Activated CD8-positive, alpha-beta memory T cell treated with anti-CD3 and anti-CD28 coated beads for 4 hours (primary cell): ENCODE data around the gene AATF.
"Not testable (repeated sequence)": the region's sequence is repeated elsewhere in the genome, so short reads cannot be mapped to it uniquely, and the experiment has no call there.

Experiments used
- DNase-seq, 2 donors: peaks; one replicate each; pipeline ENCODE4 v3.0.0-alpha.2; 2020; ENCODE audit warnings: low read depth in 2 of 2

Gene AATF

DNA sequence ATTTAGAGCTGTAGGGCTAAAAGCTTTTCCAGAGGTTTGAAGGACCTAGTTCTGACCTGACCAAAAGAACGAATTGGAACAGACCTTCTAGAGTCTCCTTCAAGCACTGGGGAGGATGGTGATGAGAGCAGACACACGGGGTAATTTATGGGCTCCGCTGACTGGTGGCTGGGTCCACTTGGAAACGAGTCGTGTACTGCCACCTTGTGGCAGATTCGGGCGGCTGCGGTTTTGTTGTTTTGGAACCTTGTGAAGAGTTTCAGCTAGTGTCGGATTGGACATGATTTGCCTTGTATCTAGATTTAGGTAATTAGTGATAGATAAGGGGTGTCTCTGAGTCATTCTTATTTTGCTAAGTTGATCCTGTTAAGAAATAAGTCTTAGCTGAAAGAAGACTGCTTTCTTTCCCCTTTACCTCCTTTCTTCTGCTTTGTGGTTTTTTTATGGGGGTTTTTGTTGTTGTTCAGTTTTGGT is 98.9 kb downstream of the AATF start:
- peak; percentile 56 to 68 for DNase-seq

DNA sequence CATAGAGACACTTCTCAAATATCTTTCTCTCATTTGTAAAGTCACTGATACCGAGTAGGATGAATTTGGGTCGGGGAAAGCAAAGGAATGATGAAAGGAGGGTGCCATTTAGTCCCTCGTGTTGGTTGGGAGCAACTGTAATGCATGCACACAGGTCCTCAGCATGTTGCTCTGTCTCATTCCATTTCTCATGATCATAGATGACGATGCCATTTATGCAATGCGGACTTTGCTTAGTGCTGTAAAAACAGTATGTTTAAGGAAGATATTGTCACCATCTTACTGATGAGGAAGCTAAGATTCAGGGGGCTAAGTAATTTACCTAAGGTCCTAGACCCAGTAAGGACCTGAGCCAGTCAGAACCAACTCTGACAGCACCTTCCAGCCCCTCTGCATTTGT is 100.1 kb downstream of the AATF start:
- no peak for DNase-seq

DNA sequence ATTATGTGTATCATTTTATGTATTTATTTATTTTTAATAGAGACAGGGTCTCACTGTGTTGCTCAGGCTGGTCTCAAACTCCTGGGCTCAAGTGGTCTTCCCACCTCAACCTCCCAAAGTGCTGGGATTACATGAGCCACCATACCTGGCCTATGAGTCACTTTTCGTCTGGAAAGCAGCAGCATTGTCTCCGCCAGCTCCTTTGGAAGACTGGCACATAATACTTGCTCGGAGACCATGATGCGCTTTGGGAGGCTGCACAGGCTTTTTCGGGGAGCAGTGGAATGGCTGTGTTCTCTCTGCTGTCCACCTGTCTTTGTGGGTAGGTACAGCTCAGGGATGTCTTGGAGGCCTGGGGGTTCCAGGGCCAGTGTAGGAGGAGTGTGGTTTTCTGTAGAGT is 102.2 kb downstream of the AATF start:
- DNase-seq: no peak

DNA sequence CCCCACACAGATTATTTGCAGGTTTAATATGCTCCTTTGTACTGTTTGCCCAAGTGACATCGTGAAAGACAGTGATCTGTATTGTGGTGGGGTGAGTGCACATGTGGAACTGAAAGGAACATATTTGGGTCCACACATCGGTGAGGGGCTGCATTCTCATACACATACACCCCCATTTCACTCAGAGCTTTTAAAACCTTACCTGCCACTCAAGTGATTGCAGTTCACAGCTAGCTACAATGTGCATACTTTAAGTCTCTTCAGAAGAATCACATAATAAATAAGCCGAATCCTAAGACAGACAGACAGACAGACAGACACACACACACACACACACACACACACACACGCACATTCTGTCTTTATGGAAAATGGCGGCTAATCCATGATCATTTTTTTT is 102.6 kb downstream of the AATF start:
- DNase-seq: no peak

DNA sequence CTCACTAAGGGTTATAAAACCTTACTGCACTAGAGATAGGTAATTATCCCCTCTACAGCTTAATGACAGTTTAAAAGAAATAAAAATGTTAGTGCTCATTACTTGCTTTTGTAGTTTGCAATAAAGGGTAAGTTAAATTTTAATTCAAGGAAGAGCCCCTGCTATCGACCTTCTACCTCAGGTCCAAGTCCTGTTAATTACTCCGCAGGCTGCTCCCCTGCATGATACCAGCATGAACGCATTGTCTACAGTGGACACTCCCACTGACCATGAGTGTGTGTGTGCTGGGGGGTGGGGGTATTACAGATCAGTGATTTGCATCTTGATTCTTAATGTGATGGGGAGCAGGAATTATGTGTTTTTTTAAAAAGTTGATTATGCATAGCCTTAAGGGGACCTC is 103.1 kb downstream of the AATF start:
- no peak for DNase-seq

DNA sequence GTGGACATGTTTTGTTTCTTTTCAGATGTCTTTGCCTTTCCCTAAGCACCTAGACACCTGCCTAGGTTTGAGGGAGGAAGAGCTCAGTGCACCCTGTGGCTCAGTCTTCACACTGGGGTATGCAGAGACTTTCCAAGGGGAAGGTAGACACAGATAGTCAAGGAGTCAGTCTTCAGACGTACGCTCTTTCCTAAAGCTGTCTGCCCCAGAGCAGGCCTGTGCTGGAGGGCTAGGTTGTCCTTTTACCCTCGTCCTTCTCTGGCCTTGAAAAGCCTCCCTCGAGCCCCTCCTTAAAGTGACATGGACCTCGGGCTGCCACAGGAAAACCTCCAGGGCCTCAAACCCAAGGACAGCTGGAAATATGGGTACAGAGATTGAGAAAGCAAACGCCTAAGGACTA is 103.7 kb downstream of the AATF start:
- no peak for DNase-seq

DNA sequence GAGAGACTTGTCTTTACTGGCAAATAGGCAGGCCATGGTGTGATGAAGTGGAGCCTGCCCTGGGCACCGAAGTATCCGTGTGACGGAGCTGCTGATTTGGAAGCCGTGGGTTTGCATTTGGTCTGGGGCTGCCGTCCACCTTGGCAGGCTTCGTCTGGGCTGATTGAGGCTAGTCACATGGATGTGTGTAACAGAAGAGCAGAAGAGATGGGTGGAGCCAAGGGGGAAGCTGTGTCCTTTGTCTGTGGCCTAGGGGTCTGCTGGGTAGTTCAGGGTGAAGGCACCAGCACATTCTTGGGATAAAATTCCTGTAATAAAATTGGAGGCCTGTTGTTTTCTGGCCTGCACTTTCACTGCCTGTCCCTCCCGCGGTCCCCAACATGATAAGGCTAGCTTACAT is 106.1 kb downstream of the AATF start:
- DNase-seq: no peak

DNA sequence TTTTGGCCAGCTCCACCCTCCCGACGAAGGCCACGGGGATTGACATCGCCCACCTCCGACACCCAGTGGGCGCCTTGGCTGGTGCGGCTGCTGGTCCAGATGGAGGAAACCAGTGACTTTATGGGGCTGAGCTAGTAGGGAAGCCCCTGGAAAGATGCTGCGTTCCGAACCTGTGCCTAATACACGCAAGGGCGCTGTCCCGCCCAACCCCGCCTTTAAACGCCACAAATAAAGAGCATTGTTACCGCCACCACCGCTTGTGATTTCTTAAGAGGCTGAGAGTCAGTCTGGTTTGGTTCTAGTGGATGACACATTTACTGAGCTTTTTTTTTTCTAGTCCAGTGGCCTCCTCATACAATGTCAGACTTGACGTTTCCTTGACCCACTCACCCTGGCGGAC is 107.9 kb downstream of the AATF start:
- no peak for DNase-seq

DNA sequence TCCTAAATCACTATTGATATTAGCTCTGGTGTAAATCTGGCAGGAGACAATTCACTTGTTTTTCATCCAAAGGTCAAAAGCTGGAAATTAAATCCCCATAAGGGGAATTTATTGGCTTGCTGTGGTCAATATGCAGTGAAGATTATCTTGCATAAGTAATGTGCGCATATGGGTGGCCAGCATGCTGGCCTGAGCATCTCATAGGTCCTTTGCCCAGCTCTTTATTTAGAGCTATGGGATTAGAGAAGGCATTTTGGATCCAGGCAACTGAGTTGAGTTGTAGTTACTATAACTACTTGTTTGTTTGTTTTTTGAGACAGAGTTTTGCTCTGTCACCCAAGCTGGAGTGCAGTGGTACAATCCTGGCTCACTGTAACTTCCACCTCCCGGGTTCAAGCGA is 110.7 kb downstream of the AATF start:
- DNase-seq: no peak

DNA sequence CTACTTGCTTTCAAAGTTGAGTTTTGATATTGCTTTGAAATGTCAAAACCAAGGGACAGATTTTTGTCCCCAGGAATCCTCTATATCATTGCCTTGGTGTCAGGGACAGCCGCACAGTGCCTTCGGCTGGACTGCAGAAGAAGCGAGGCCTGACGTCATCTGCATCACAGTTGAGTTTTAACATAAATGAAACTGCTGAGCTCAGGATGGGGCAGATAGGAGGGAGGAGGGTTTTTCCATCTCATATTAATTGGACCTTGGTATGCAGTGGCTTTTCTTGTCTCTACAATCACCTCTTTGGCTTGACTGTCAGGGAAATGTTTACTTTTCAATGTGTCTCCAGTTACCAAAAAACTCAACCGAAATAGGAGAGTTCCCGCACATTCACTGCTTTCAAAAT is 111.3 kb downstream of the AATF start:
- DNase-seq: no peak

DNA sequence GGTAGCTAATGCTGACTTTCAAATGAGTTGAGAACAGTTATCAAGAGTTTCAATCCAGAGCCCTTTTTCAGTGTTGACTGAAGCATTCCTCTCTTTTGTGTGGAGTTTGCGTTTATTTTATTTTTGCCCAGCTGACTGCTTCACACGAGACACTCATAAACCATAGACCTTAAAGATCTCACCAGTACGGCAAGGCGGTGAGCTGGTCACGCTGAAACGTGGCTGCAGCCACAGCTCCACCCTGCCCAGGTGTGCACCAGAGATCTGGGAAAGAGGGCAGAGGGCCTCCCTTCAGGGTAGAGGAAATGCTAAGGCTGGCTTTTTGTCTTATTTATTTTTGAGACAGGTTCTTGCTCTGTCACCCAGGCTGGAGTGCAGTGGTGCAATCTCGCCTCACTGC is 112.2 kb downstream of the AATF start:
- no peak for DNase-seq

DNA sequence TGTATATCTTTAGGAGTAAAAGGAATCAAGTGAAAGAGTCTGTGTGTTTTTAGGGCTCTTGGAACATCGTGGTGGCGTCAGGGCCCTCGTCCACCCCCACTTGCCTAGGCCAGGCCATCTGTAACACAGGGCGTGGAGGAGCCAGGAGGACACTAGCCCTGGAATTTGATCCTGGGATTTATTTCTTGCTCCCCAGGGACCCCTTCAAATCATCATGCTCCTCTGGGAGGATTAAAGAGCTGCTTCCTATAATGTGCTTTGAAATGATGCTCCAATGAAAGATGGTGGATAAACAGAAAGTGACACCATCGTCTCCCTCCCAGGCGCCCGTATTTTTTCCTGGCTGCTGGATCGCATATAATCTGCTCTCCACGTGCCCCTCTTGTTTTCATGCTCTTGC is 113.3 kb downstream of the AATF start:
- no peak for DNase-seq

DNA sequence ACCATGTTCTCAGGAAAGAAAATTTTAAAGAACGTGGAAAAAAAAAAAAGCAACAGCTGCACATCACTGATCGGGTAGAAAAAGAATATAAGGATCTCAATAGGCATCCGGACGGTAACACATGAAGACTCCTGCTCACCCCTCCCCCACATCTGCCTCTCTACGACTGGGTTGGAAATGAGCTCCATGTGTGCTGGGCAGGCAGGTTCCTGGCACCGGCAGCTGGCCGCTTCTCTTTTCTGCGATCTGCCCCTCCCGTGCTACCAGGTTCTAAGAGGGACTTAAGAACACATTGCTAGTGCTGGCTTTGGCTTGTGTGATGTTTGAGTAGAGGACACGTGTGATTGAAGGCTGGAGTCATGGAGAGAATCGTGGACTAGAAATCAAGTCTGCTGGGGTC is 115.5 kb downstream of the AATF start:
- no peak for DNase-seq

DNA sequence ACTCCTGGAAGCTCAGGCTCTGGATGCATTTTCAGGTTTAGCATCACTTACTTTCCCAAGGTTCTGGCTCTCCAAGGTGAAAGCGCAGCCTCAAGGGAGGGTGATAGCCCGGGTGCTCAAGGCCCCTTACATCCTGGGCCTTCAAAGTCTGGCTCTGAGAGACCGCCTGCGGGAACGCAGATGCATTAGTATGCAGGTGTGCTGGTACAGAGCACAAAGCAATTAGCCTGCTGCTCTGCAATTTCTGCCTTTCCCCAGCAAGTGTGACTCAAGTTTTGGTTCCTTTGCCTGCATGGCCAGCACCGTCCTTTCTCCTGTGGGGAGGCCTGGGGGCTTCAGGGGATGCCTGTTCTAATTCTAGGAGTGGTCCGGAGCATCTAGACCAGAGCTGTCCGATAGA is 116.2 kb downstream of the AATF start:
- no peak for DNase-seq

DNA sequence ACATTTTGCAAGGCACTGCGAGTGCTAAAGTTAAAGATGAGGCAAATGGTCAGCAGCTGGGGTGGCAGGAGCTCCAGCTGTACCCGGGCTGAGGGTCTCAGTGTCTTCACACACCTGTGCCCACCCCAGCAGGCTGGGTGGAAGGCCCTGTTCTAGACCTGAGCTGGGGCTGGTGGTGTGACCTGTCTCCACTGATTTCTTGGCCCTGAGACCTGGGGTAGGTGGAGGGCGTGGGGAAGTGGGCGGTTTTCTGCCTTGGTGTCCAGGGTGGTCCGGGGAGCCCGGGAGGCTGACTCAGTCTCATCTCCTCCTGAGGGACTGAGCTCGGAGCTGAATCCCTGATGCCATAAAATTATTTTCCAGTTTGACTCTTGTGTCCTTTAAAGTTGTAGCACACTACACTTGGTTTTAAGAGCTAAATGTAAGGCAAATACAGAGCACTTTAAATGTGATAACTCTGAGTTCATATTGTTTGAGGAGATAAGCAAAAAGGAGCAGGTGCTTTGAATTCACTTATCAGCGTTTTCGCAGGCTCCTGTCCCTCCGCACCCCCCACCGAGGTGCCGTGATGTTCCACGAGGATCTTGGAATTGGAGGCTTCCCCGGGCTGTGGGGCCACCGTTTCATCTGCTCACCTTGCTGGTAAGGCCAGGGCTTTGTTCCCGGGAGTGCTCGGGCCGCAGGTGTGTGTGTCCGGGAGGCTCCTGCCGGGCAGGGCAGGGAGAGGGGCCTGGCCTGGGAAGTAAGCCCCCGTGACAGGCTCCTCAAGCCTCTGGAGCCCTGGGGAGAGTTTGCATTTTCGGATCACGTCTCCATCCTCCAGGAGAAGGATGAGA is 117.0 kb downstream of the AATF start:
- DNase-seq: no peak

DNA sequence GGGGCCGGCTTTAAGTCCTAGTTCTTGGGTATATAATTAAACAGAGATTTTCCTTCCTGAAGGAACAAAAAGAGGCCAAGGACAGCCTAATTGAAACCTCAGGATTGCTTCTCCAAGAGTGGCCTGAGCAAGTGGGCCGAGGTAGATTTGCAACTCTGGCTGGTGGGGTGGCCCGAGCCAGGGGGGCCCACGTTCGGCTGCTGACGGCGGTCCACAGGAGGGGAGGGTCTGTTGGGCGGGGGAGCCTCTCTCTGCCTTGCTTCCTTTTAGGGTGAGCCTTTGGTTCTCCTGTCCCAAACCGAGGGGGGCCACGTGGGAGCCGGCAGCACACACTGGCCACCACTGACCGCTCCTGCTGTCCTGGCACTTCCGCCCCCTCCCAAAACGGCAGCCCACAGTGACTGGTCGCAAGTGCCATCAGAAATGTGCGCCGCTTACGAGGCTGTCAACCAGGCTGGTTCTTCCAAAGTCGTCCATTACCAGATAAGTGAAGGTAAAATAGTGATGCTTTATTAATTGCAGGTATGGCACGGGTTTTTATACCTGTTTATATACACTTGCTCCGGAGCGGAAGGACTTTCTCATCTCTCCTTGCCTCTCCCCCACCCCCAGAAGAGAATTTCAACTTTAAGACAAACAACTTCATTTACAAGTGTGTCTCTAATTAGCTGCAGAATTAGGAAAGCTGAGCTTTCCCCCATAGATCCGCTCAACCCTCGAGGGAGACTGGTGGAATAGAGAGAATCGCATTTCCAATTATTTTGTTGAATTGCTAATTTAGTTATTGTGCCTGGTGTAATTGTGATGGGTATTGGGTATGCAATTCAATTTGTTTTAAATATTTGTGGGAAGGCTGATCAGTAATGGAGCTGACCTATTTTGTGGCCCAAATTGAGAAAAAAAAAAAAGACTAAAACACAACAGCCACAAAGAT is 117.8 kb downstream of the AATF start:
- no peak for DNase-seq

DNA sequence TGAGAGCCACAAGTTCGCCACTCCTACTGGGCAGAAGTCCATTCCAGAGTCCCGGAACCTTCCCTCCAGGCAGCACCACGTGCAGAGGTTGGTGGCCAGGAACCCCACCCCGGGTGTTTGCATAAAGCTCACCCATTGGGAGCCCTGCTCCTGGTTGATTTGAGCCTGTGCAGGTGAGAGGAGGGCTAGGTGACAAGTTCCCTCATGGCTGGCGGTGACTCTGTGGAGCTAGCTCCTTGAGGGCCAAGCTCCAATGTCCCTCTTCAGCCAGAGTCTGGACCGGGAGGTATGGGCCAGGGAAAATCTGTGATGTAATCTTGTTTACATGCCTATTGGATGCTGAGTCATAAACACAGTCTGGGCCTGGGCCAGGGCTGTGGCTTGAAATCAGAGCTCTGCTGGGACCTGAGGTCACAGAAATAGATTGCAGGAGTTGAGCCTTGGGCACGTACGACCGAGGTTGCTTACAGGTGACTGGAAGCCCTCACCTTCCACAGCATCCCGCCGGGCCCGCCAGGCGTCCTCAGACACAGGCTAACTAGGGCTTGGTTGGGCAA is 118.9 kb downstream of the AATF start:
- DNase-seq: no peak

DNA sequence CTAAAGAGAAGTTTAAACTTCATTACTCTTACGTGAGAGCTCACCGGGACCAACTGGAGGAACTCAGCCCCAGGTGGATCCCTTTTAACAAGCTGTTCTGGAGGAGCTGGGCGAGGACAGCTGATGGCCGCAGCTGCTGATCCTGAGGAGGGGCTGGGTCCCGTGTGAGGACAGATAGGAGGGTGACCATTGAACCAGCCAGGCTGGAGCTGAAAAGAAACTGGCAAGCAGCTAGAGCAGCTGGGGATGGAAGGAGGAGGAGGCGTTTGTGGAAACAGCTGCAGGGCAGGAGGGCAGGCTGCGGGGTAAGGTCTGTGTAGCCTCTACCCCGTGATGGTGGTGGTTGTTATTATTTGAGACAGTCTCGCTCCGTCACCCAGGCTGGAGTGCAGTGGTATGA is 119.5 kb downstream of the AATF start:
- no peak for DNase-seq

DNA sequence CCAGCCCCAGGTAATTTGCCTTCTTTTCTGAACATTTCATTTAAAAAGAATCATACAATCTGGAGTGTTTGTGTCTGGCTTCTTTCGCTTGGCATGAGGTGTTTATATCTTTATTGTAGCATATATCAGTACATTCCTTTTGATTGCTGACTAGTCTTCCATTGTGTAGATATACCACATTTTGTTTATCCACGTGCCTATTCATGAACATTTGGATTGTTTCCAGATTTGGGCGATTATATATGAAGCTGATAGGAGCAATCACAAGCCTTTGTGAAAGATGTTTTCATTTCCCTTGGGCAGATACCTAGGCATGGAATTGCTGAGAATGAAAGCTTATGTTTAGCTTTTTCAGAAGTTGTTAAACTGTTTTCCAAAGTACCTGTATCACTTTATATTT is 120.3 kb downstream of the AATF start:
- DNase-seq: no peak

DNA sequence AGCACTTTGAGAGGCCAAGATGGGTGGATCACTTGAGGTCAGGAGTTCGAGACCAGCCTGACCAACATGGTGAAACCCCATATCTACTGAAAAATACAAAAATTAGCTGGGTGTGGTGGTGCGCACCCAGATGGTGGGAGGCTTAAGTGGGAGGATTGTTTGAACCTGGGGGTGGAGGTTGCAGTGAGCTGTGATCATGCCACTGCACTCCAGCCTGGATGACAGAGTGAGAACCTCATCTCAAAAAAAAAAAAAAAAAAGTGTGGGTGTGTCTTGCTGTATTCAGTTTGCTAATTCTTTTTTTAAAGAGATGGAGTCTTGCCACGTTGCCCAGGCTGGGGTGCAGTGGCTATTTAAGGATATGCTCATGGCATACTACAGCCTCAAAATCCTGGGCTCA is 124.7 kb downstream of the AATF start:
- DNase-seq: not testable (repeated sequence)

DNA sequence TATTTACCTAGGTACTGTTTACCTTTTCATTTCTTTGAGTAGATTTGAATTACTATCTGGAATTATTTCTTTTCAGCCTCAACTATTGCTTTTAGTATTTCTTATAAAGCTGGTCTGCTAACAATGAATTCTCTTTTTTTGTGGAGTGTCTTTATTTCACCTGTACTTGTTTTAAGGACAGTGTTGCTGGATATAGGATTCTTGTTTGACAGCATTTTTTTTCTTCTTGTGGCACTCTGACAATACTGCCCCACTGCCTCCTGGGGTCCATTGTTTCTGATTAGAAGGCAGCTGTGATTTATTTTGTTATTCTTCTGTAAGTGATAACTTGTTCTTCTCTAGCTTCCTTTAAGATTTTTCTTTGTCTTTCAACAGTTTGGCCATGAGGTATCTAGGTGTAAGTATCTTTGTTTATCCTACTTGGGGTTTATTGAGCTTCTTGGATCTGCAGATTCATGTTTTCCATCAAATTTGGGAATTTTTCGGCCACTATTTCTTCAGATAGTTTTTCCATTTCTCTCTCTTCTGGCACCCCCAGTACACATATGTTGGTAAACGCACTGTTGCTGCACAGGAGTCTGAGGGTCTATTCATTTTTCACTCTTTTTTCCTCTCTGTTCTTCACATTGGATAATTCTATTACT is 130.4 kb downstream of the AATF start:
- no peak for DNase-seq

DNA sequence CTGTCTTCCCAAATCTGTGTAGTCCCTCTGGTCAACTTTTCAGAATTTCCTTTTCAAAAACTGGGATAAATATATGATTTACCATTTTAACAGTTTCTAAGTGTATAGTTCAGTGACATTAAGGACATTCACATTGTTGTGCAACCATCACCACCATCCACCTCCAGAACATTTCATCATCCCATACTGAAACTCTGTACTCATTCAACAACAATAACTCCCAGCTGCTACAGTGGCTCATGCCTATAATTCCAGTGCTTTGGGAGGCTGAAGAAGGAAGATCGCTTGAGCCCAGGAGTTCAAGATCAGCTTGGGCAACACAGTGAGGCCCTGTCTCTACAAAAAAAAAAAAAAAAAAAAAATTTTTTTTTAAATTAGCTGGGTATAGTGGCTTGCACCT is 131.0 kb downstream of the AATF start:
- no peak for DNase-seq
